Neutrophil (primary cell): Measurements from ENCODE around the gene PDLIM7.

ENCODE experiments used
- H3K27ac ChIP-seq: fragments of 200-600 bp; sonication (generic); 2 replicates; pipeline ENCODE4 v1.5.1; 2016; ENCODE audit warnings: mild to moderate bottlenecking, moderate library complexity
- H3K27me3 ChIP-seq: fragments of 200-600 bp; sonication (generic); 2 replicates; pipeline ENCODE4 v1.6.0; 2016; ENCODE audit warnings: mild to moderate bottlenecking
- H3K36me3 ChIP-seq: fragments of 200-600 bp; sonication (generic); 2 replicates; pipeline ENCODE4 v1.5.1; 2017
- H3K4me1 ChIP-seq, 2 experiments: fragments of 200-600 bp in 1 of 2; sonication (generic) in 1 of 2; 1 replicate in 1 of 2; 2 replicates in 1 of 2; pipeline versions ENCODE4 v1.5.1 to v1.6.1; 2013 to 2016; ENCODE audit warnings: low read depth in 1 of 2, low read length in 1 of 2, mild to moderate bottlenecking in 1 of 2, moderate library complexity in 1 of 2; ENCODE audit not compliant: control insufficient read depth in 1 of 2, insufficient read depth in 1 of 2
- H3K4me3 ChIP-seq, 2 experiments: fragments of 200-600 bp in 1 of 2; sonication (generic) in 1 of 2; 1 replicate in 1 of 2; 2 replicates in 1 of 2; pipeline ENCODE4 v1.5.1; 2013 to 2016; ENCODE audit warnings: low read depth in 1 of 2, low read length in 1 of 2, mild to moderate bottlenecking in 1 of 2, moderate library complexity in 1 of 2
- H3K9me3 ChIP-seq: fragments of 200-600 bp; sonication (generic); 2 replicates; pipeline ENCODE4 v1.5.1; 2016
- CTCF ChIP-seq: fragments of 200-600 bp; sonication (generic); IDR thresholded peaks from 2 replicates; pipeline ENCODE4 v1.5.1; 2016; ENCODE audit warnings: antibody characterized with exemption

The PDLIM7 gene

GRCh38 chr5:177531209-177531940 is 34.0 kb upstream of the PDLIM7 start:
- TF ChIP-seq CTCF: no peak
- Histone ChIP-seq H3K4me3 (no peak overlapping the region), H3K9me3 (no peaks in the 10 kb centered on the region), H3K4me1 (no peaks in the 10 kb centered on the region), H3K27me3 (no peaks in the 10 kb centered on the region), H3K27ac (no peak overlapping the region), H3K36me3 (peaks cover 99% of the 10 kb centered on the region)

DNA sequence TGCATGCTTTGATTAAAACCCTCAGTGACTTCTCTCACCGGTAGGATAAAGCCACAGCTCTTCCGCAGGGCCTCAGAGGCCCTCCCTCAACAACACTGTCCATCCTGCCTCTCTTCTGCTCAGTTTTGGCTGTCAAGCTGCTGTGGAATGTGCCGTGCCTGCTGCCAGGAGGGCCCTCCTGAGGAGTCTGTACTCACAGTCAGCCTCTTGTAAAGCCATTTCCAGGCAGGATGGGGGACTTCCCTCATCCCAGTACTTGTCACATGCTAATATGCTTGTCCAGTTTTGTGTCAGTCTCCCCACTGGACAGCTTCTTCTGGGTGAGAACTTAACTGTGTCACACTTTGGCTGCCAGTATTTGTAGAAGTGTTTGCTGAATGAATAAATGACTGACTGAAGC is 33.2 kb upstream of the PDLIM7 start:
- Histone ChIP-seq H3K36me3 (peaks cover 99% of the 10 kb centered on the region), H3K4me3 (no peak overlapping the region), H3K4me1 (no peaks in the 10 kb centered on the region), H3K9me3 (no peaks in the 10 kb centered on the region), H3K27ac (no peak overlapping the region), H3K27me3 (no peaks in the 10 kb centered on the region)
- no peak for TF ChIP-seq CTCF

- Histone ChIP-seq H3K27ac (no peak overlapping the region), H3K4me1 (no peaks in the 10 kb centered on the region), H3K4me3 (no peak overlapping the region), H3K27me3 (no peaks in the 10 kb centered on the region), H3K36me3 (peaks cover 99% of the 10 kb centered on the region), H3K9me3 (no peaks in the 10 kb centered on the region)
- no peak for TF ChIP-seq CTCF
These were observed 32.1 kb upstream of the PDLIM7 start for GRCh38 chr5:177529247-177530203.

DNA sequence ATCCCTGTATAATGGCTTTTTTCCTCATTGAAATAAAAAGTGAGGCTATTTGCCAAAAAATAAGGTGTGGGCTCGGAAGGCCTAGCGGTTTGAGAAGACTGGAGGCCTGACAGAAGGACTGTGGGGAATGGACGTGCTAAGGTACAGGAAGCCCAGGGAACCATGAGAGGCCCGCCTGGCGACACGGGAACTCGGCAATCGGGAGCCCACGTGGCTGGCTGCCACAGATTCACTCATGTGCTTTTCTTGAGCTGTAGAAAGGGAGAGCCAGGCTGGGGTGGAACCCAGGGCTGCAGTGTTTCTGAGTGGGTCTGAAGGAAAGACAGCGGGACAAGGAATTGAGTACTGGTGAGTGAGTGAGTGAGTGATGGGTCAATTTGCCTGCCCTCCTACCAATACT is 31.2 kb upstream of the PDLIM7 start:
- no peak for TF ChIP-seq CTCF
- Histone ChIP-seq H3K36me3 (peaks cover 100% of the 10 kb centered on the region), H3K27me3 (no peaks in the 10 kb centered on the region), H3K27ac (no peak overlapping the region), H3K9me3 (no peaks in the 10 kb centered on the region), H3K4me1 (no peaks in the 10 kb centered on the region), H3K4me3 (no peak overlapping the region)

DNA sequence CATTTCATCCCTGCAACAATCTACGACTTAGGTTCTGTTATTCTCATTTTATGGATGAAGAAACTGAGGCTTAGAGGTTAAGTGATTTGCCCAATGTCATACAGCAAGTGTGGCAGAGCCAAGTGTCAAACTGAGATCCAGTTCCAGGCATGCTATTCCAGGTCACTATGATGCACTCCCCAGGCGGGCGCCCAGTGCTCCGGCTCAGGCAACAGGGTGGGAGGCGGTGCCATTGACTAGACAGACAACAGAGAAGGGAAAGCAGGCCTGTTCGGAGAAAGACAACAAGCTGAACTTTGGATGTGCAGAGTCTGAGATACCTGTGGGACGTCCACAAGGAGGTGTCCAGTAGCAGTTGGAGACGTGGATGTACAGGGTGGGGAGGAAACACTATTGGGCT is 30.2 kb upstream of the PDLIM7 start:
- no peak overlapping the region for H3K4me3 ChIP-seq
- H3K27ac ChIP-seq: no peak overlapping the region
- no peaks in the 10 kb centered on the region for H3K27me3 ChIP-seq
- no peak for TF ChIP-seq CTCF
- no peaks in the 10 kb centered on the region for H3K9me3 ChIP-seq
- peaks cover 98% of the 10 kb centered on the region for H3K36me3 ChIP-seq
- no peaks in the 10 kb centered on the region for H3K4me1 ChIP-seq
